GM10266 (cell line): ENCODE results near the gene BTBD9.

Source experiments
- DNase-seq: peaks from one replicate; pipeline ENCODE4 v3.0.0; 2012; ENCODE audit errors: extremely low spot score
- TF ChIP-seq, protein P1 (sequence below): IDR thresholded peaks from 2 replicates; pipeline ENCODE4 v1.5.1; 2012; ENCODE audit warnings: mild to moderate bottlenecking, low read depth; ENCODE audit not compliant: control insufficient read depth, insufficient read depth; ENCODE audit errors: missing control alignments

Gene BTBD9

DNA sequence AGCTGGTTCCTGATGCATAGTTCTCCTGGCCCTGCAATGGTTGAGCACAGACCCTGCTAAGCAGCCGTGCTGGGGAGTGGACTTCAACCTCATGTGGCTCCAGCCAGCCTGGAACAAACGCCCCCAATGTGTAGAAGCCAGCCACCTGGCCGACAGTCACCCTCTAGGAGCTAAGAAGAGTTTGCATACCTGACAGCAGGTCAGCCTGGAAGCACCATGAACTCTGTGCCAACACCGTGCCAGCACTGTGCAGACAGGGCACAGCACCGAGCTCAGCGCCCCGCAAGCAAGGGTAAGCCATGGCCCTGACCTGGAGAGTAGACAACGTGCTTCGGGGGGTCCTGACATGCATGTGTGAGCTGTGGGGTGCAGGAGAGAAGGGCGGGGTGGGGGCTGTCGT, 463.9 kb downstream of the BTBD9 start:
- TF ChIP-seq, protein P1, sequence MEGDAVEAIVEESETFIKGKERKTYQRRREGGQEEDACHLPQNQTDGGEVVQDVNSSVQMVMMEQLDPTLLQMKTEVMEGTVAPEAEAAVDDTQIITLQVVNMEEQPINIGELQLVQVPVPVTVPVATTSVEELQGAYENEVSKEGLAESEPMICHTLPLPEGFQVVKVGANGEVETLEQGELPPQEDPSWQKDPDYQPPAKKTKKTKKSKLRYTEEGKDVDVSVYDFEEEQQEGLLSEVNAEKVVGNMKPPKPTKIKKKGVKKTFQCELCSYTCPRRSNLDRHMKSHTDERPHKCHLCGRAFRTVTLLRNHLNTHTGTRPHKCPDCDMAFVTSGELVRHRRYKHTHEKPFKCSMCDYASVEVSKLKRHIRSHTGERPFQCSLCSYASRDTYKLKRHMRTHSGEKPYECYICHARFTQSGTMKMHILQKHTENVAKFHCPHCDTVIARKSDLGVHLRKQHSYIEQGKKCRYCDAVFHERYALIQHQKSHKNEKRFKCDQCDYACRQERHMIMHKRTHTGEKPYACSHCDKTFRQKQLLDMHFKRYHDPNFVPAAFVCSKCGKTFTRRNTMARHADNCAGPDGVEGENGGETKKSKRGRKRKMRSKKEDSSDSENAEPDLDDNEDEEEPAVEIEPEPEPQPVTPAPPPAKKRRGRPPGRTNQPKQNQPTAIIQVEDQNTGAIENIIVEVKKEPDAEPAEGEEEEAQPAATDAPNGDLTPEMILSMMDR = no peak
- DNase-seq = no peak

DNA sequence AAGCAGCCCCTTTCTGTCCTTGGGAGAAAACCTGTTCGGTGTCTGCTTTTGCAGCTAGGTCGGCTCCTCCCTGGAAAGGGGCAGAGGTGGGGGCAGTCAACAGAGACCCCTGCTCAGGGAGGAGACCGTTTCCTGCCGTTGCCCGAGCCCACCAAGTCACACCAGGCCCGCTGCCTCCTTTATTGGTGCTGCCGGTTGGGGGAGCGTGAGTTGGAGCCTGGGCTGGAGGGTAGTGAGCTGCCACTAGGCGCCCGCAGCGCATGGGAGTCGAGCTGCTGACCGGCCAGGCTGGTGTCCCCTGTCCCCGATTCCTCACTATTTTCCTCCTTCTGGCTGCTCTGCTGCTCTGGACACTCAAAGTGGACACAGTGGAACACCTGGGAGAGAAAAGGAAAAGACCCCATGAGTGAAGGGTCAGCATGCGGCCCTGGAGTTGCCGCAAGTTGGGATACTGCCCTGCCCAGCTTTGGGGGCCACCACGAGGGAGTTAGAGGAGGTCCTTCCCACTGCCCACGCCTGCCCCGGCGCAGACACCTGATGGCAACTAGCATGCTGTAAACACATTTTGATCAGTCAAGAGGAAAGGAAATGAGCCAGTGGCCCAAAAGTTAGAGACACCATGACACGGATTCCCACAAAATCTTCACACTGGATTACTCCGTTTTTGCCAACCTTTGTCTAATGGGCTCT, 464.8 kb downstream of the BTBD9 start:
- TF ChIP-seq, protein P1 = no peak

DNA sequence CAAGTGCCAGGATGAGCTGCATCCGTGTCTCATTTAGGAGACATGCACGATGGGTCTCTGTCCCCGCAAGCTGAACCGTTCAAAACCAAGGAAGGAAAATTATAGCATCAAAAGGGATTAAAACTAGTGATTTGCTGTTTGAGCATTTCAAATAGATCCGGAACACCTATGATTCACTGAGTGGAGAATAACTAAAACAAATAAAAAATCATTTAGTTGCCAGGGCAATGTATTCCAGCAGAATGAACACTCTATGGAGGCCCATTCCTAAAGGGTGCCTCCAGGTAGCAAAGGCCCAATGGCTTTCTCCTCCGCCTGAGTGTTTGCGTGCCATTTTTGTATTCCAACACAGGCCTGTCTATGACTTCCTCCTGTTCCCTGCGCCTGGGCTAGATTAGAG, 465.4 kb downstream of the BTBD9 start:
- no peak for DNase-seq
- TF ChIP-seq, protein P1 = no peak

More for the DNA sequence above, 464.8 kb downstream of the BTBD9 start:
- no peak for DNase-seq

DNA sequence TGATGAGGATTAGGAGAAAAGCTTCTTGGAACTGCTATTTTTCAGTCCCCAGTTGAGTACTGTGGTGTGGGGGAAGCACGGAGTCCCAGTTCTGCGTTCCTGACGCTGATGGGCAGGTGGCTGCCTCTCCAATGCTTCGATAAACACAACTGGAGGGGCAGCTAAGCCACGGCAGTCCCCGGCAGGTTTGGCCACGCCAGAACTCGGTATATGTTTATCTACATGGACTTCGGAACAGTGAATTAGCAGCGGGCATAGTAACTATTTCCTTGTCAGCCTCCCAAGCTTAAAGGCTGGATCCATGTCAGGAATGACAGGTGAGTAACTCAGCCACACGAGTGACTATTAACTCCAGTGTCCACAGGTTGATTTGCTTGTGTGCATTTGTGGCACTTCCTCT, 465.8 kb downstream of the BTBD9 start:
- TF ChIP-seq, protein P1 = no peak
- no peak for DNase-seq

- TF ChIP-seq, protein P1 = no peak
- no peak for DNase-seq
Measured at GRCh38 chr6:38172739-38173410, 466.9 kb downstream of the BTBD9 start.

- TF ChIP-seq, protein P1 = no peak
- no peak for DNase-seq
Measured at GRCh38 chr6:38171997-38172738, 467.6 kb downstream of the BTBD9 start.
